GM23338 (cell line): ENCODE measurements around the gene WARS2. TPM values are rescaled to one million over a fixed set of nuclear protein-coding genes. Genes with fewer than 3 reads are reported as not detected.

ENCODE experiments used
- ATAC-seq: fragments of 200-7000 bp; cut with Tn5 transposase; 3 replicates; pipeline ENCODE4 v1.9.1; 2020
- DNase-seq: peaks from one replicate; pipeline ENCODE4 v3.0.0-alpha.2; 2015; ENCODE audit warnings: low spot score
- H2AFZ ChIP-seq: fragments of 200-600 bp; sonication (generic); 2 replicates; pipeline ENCODE4 v1.8.0; 2016; ENCODE audit warnings: antibody characterized with exemption, mild to moderate bottlenecking, moderate library complexity
- H3F3A ChIP-seq: fragments of 200-600 bp; sonication (generic); replicated peaks from 2 replicates; pipeline ENCODE4 v1.8.0; 2017; ENCODE audit warnings: antibody characterized with exemption, mixed run types, low read depth
- H3K27ac ChIP-seq: fragments of 200-600 bp; sonication (generic); 2 replicates; pipeline ENCODE4 v1.6.1; 2016; ENCODE audit warnings: low read depth
- H3K27me3 ChIP-seq: fragments of 200-600 bp; sonication (generic); 2 replicates; pipeline ENCODE4 v1.8.0; 2016; ENCODE audit warnings: mild to moderate bottlenecking, mixed run types, moderate library complexity; ENCODE audit not compliant: insufficient read depth
- H3K36me3 ChIP-seq: fragments of 200-600 bp; sonication (generic); 2 replicates; pipeline ENCODE4 v1.8.0; 2016; ENCODE audit warnings: mild to moderate bottlenecking; ENCODE audit not compliant: insufficient read depth
- H3K4me1 ChIP-seq: fragments of 200-600 bp; sonication (generic); 2 replicates; pipeline ENCODE4 v1.8.0; 2016; ENCODE audit warnings: mild to moderate bottlenecking, moderate library complexity; ENCODE audit not compliant: insufficient read depth
- H3K4me2 ChIP-seq: fragments of 200-600 bp; sonication (generic); 2 replicates; pipeline ENCODE4 v1.7.1; 2017; ENCODE audit warnings: mixed run types
- H3K4me3 ChIP-seq: fragments of 200-600 bp; sonication (generic); 2 replicates; pipeline ENCODE4 v1.6.1; 2016; ENCODE audit warnings: mixed run types
- H3K79me2 ChIP-seq: fragments of 200-600 bp; sonication (generic); replicated peaks from 2 replicates; pipeline ENCODE4 v1.8.0; 2017; ENCODE audit warnings: mild to moderate bottlenecking; ENCODE audit not compliant: insufficient read depth
- H3K9me2 ChIP-seq: fragments of 200-600 bp; sonication (generic); 2 replicates; pipeline ENCODE4 v1.8.0; 2017; ENCODE audit not compliant: insufficient read depth
- H4K20me1 ChIP-seq: fragments of 200-600 bp; sonication (generic); replicated peaks from 2 replicates; pipeline ENCODE4 v1.8.0; 2017; ENCODE audit warnings: mild to moderate bottlenecking; ENCODE audit not compliant: insufficient read depth
- H3K27ac Mint-ChIP-seq: 2 replicates; pipeline ENCODE4 v1.8.0; 2020; ENCODE audit warnings: inconsistent platforms, mild to moderate bottlenecking, moderate library complexity, mixed read lengths
- H3K27me3 Mint-ChIP-seq: 3 replicates; pipeline ENCODE4 v1.8.0; 2022; ENCODE audit warnings: low read depth, mild to moderate bottlenecking, moderate library complexity, mixed read lengths, inconsistent platforms; ENCODE audit not compliant: insufficient read depth, poor library complexity
- H3K36me3 Mint-ChIP-seq: 3 replicates; pipeline ENCODE4 v1.8.0; 2021; ENCODE audit warnings: low read depth, mild to moderate bottlenecking, inconsistent platforms, moderate library complexity, mixed read lengths
- H3K4me1 Mint-ChIP-seq: 3 replicates; pipeline ENCODE4 v1.8.0; 2020; ENCODE audit warnings: mild to moderate bottlenecking, inconsistent platforms, mixed read lengths
- H3K4me3 Mint-ChIP-seq: 3 replicates; pipeline ENCODE4 v1.8.0; 2021; ENCODE audit warnings: moderate library complexity, mild to moderate bottlenecking, inconsistent platforms, mixed read lengths
- H3K9me3 Mint-ChIP-seq: 3 replicates; pipeline ENCODE4 v1.8.0; 2020; ENCODE audit warnings: moderate library complexity, mild to moderate bottlenecking, inconsistent platforms, mixed read lengths
- CREB1 ChIP-seq: fragments of 250-450 bp; sonication (Bioruptor Pico); IDR thresholded peaks from 2 replicates; pipeline ENCODE4 v1.5.0; 2020; ENCODE audit warnings: low read depth, mild to moderate bottlenecking, moderate library complexity
- EZH2 ChIP-seq: fragments of 200-600 bp; sonication (generic); IDR thresholded peaks from one replicate; pipeline ENCODE4 v1.8.0; 2017; ENCODE audit warnings: antibody characterized with exemption, mild to moderate bottlenecking, low read depth; ENCODE audit not compliant: unreplicated experiment
- EZH2phosphoT487 ChIP-seq: fragments of 200-600 bp; sonication (generic); IDR thresholded peaks from one replicate; pipeline ENCODE4 v1.8.1; 2018; ENCODE audit warnings: antibody characterized with exemption; ENCODE audit not compliant: unreplicated experiment
- JUNB ChIP-seq: IDR thresholded peaks from one replicate; pipeline ENCODE4 v1.6.1; 2016; ENCODE audit warnings: antibody characterized with exemption; ENCODE audit not compliant: unreplicated experiment
- NANOG ChIP-seq: IDR thresholded peaks from 2 replicates; pipeline ENCODE4 v1.6.1; 2016; ENCODE audit warnings: antibody characterized with exemption, borderline replicate concordance
- POLR2AphosphoS5 ChIP-seq: IDR thresholded peaks from 2 replicates; pipeline ENCODE4 v1.6.1; 2016; ENCODE audit warnings: antibody characterized with exemption, low read depth
- STAT1 ChIP-seq: IDR thresholded peaks from one replicate; pipeline ENCODE4 v1.6.1; 2016; ENCODE audit warnings: antibody characterized with exemption; ENCODE audit not compliant: unreplicated experiment
- ZNF114 ChIP-seq: fragments of 250-450 bp; sonication (Bioruptor Pico); IDR thresholded peaks from 2 replicates; pipeline ENCODE4 v1.5.0; 2020; ENCODE audit warnings: mild to moderate bottlenecking, moderate library complexity
- ZNF331 ChIP-seq: fragments of 250-450 bp; sonication (Bioruptor Pico); IDR thresholded peaks from 2 replicates; pipeline ENCODE4 v1.5.0; 2020; ENCODE audit warnings: low read depth, mild to moderate bottlenecking, moderate library complexity
- polyA plus RNA-seq: library from polyadenylated mRNA; unstranded; fragments of >200 nt; fragmentation: Nextera tagmentation; extraction: Ambion mirVana; gene quantifications from 2 replicates; pipeline ENCODE4 v1.2.1, GENCODE V29; 2016
- total RNA-seq: library from RNA; depleted of rRNA; stranded (reverse); fragments of >200 nt; shearing (Covaris generic); gene quantifications from 2 replicates; pipeline ENCODE4 v1.2.3, GENCODE V29; 2014
- TF ChIP-seq, protein P1 (sequence below): IDR thresholded peaks from one replicate; pipeline ENCODE4 v1.6.1; 2018; ENCODE audit warnings: antibody characterized with exemption; ENCODE audit not compliant: unreplicated experiment
- TF ChIP-seq, protein P2 (sequence below): IDR thresholded peaks from 2 replicates; pipeline ENCODE4 v1.6.1; 2016; ENCODE audit warnings: antibody characterized with exemption
- TF ChIP-seq, protein P3 (sequence below): fragments of 250-450 bp; sonication (Bioruptor Pico); IDR thresholded peaks from 2 replicates; pipeline ENCODE4 v1.5.0; 2020; ENCODE audit warnings: mild to moderate bottlenecking, moderate library complexity
- TF ChIP-seq, protein P4 (sequence below), 2 experiments: fragments of 200-600 bp in 1 of 2; sonication (generic) in 1 of 2; conservative IDR thresholded peaks; 2 replicates each; pipeline versions ENCODE4 v1.5.1 to v1.6.1; 2016 to 2017; ENCODE audit warnings: antibody characterized with exemption in 2 of 2, low read depth in 2 of 2, mild to moderate bottlenecking in 2 of 2, moderate library complexity in 1 of 2

WARS2 gene
- total and polyA plus RNA-seq, 2 experiments from 2014 or later: 6.4 to 12.6 TPM

DNA sequence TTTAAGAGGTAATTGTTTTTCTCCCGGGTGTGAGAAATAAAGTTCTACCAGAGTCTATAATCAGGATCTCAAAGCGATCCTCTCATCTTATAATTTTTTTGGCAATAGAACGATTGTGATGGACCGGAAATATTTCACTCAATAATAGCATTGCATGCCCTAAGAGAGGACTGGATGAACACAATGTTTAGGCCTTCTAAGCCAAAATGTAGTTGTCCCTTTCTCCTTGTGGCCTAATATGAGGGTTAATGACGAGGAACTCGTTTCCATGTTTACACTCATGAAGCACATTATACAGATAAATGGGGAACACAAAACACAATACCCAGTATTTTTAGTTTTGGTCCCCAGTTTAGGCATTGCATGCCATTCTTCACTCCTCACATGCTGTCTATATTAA, 158.2 kb downstream of the WARS2 start:
- peaks cover 100% of the 10 kb centered on the region for H3K27me3 ChIP-seq
- H3K4me1 Mint-ChIP-seq: peaks cover 54% of the 10 kb centered on the region

More for the DNA sequence above, 158.2 kb downstream of the WARS2 start:
- no peak overlapping the region for H3K4me3 Mint-ChIP-seq
- H3K79me2 ChIP-seq: no peaks in the 10 kb centered on the region
- H3K27ac ChIP-seq: no peak overlapping the region
- H3K4me1 ChIP-seq: peaks cover 53% of the 10 kb centered on the region
- no peaks in the 10 kb centered on the region for H3K9me2 ChIP-seq
- no peaks in the 10 kb centered on the region for H3K36me3 Mint-ChIP-seq
- no peak for DNase-seq
- H3K27ac Mint-ChIP-seq: no peak overlapping the region
- peaks cover 25% of the 10 kb centered on the region; the same call in 1 of the 2 replicates for H4K20me1 ChIP-seq
- peaks cover 98% of the 10 kb centered on the region for H3K27me3 Mint-ChIP-seq
- H3K4me2 ChIP-seq: no peak overlapping the region
- H3K9me3 Mint-ChIP-seq: peaks cover 9% of the 10 kb centered on the region
- no peak overlapping the region for H2AFZ ChIP-seq
- TF ChIP-seq JUNB: no peak
- TF ChIP-seq, protein P1, sequence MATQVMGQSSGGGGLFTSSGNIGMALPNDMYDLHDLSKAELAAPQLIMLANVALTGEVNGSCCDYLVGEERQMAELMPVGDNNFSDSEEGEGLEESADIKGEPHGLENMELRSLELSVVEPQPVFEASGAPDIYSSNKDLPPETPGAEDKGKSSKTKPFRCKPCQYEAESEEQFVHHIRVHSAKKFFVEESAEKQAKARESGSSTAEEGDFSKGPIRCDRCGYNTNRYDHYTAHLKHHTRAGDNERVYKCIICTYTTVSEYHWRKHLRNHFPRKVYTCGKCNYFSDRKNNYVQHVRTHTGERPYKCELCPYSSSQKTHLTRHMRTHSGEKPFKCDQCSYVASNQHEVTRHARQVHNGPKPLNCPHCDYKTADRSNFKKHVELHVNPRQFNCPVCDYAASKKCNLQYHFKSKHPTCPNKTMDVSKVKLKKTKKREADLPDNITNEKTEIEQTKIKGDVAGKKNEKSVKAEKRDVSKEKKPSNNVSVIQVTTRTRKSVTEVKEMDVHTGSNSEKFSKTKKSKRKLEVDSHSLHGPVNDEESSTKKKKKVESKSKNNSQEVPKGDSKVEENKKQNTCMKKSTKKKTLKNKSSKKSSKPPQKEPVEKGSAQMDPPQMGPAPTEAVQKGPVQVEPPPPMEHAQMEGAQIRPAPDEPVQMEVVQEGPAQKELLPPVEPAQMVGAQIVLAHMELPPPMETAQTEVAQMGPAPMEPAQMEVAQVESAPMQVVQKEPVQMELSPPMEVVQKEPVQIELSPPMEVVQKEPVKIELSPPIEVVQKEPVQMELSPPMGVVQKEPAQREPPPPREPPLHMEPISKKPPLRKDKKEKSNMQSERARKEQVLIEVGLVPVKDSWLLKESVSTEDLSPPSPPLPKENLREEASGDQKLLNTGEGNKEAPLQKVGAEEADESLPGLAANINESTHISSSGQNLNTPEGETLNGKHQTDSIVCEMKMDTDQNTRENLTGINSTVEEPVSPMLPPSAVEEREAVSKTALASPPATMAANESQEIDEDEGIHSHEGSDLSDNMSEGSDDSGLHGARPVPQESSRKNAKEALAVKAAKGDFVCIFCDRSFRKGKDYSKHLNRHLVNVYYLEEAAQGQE: no peak
- no peak for TF ChIP-seq EZH2
- no peak for TF ChIP-seq POLR2AphosphoS5
- TF ChIP-seq, protein P2, sequence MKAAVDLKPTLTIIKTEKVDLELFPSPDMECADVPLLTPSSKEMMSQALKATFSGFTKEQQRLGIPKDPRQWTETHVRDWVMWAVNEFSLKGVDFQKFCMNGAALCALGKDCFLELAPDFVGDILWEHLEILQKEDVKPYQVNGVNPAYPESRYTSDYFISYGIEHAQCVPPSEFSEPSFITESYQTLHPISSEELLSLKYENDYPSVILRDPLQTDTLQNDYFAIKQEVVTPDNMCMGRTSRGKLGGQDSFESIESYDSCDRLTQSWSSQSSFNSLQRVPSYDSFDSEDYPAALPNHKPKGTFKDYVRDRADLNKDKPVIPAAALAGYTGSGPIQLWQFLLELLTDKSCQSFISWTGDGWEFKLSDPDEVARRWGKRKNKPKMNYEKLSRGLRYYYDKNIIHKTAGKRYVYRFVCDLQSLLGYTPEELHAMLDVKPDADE: no peak
- TF ChIP-seq EZH2phosphoT487: no peak
- no peak for TF ChIP-seq NANOG
- TF ChIP-seq ZNF331 (CRISPR knock-in tag): no peak
- TF ChIP-seq CREB1 (CRISPR knock-in tag): no peak
- TF ChIP-seq, protein P3, sequence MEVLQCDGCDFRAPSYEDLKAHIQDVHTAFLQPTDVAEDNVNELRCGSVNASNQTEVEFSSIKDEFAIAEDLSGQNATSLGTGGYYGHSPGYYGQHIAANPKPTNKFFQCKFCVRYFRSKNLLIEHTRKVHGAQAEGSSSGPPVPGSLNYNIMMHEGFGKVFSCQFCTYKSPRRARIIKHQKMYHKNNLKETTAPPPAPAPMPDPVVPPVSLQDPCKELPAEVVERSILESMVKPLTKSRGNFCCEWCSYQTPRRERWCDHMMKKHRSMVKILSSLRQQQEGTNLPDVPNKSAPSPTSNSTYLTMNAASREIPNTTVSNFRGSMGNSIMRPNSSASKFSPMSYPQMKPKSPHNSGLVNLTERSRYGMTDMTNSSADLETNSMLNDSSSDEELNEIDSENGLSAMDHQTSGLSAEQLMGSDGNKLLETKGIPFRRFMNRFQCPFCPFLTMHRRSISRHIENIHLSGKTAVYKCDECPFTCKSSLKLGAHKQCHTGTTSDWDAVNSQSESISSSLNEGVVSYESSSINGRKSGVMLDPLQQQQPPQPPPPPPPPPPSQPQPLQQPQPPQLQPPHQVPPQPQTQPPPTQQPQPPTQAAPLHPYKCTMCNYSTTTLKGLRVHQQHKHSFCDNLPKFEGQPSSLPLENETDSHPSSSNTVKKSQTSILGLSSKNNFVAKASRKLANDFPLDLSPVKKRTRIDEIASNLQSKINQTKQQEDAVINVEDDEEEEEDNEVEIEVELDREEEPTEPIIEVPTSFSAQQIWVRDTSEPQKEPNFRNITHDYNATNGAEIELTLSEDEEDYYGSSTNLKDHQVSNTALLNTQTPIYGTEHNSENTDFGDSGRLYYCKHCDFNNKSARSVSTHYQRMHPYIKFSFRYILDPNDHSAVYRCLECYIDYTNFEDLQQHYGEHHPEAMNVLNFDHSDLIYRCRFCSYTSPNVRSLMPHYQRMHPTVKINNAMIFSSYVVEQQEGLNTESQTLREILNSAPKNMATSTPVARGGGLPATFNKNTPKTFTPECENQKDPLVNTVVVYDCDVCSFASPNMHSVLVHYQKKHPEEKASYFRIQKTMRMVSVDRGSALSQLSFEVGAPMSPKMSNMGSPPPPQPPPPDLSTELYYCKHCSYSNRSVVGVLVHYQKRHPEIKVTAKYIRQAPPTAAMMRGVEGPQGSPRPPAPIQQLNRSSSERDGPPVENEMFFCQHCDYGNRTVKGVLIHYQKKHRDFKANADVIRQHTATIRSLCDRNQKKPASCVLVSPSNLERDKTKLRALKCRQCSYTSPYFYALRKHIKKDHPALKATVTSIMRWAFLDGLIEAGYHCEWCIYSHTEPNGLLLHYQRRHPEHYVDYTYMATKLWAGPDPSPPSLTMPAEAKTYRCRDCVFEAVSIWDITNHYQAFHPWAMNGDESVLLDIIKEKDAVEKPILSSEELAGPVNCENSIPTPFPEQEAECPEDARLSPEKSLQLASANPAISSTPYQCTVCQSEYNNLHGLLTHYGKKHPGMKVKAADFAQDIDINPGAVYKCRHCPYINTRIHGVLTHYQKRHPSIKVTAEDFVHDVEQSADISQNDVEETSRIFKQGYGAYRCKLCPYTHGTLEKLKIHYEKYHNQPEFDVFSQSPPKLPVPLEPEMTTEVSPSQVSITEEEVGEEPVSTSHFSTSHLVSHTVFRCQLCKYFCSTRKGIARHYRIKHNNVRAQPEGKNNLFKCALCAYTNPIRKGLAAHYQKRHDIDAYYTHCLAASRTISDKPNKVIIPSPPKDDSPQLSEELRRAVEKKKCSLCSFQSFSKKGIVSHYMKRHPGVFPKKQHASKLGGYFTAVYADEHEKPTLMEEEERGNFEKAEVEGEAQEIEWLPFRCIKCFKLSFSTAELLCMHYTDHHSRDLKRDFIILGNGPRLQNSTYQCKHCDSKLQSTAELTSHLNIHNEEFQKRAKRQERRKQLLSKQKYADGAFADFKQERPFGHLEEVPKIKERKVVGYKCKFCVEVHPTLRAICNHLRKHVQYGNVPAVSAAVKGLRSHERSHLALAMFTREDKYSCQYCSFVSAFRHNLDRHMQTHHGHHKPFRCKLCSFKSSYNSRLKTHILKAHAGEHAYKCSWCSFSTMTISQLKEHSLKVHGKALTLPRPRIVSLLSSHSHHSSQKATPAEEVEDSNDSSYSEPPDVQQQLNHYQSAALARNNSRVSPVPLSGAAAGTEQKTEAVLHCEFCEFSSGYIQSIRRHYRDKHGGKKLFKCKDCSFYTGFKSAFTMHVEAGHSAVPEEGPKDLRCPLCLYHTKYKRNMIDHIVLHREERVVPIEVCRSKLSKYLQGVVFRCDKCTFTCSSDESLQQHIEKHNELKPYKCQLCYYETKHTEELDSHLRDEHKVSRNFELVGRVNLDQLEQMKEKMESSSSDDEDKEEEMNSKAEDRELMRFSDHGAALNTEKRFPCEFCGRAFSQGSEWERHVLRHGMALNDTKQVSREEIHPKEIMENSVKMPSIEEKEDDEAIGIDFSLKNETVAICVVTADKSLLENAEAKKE (CRISPR knock-in tag): no peak
- no peak for TF ChIP-seq ZNF114 (CRISPR knock-in tag)
- TF ChIP-seq, protein P4, sequence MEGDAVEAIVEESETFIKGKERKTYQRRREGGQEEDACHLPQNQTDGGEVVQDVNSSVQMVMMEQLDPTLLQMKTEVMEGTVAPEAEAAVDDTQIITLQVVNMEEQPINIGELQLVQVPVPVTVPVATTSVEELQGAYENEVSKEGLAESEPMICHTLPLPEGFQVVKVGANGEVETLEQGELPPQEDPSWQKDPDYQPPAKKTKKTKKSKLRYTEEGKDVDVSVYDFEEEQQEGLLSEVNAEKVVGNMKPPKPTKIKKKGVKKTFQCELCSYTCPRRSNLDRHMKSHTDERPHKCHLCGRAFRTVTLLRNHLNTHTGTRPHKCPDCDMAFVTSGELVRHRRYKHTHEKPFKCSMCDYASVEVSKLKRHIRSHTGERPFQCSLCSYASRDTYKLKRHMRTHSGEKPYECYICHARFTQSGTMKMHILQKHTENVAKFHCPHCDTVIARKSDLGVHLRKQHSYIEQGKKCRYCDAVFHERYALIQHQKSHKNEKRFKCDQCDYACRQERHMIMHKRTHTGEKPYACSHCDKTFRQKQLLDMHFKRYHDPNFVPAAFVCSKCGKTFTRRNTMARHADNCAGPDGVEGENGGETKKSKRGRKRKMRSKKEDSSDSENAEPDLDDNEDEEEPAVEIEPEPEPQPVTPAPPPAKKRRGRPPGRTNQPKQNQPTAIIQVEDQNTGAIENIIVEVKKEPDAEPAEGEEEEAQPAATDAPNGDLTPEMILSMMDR (conservative IDR thresholded peaks at IDR 0.05; ENCODE audit: low read depth in 2 of 2): no peak
- no peak for TF ChIP-seq STAT1
- ATAC-seq: no peak
- H3F3A ChIP-seq: peaks cover 20% of the 10 kb centered on the region
- no peaks in the 10 kb centered on the region; the same call in 1 of the 2 replicates for H3K36me3 ChIP-seq
- H3K4me3 ChIP-seq: no peak overlapping the region
